ENCODE measurements around the gene FAM229A. TPM values are rescaled to one million over a fixed set of nuclear protein-coding genes. Genes with fewer than 3 reads are reported as not detected.

The FAM229A gene
- polyA plus RNA-seq, 3 donors = 5.5 to 13.2 (median 11.4) TPM

- DNase-seq = no peak
Measured at GRCh38 chr1:32332290-32333079, 29.8 kb downstream of the FAM229A start.

DNA sequence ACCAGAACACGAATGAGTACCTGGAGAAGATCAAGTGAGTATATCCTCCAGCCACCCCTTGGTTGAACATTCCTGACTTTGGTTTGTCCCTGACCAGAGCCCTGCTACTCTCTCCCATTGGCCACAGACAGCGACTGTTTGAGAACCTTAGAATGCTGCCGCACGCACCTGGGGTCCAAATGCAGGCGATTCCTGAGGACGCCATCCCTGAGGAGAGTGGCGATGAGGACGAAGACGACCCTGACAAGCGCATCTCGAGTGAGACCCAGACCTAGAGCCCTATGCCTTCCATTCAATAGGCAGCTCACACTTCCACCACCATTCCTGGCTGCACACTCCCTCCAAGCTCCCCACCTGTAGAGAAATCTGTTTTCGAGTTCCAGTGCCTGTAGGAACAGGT is 30.7 kb downstream of the FAM229A start:
- no peak for DNase-seq

- peak; percentile 62 for DNase-seq
Measured at GRCh38 chr1:32330558-32331151, 31.6 kb downstream of the FAM229A start.

DNA sequence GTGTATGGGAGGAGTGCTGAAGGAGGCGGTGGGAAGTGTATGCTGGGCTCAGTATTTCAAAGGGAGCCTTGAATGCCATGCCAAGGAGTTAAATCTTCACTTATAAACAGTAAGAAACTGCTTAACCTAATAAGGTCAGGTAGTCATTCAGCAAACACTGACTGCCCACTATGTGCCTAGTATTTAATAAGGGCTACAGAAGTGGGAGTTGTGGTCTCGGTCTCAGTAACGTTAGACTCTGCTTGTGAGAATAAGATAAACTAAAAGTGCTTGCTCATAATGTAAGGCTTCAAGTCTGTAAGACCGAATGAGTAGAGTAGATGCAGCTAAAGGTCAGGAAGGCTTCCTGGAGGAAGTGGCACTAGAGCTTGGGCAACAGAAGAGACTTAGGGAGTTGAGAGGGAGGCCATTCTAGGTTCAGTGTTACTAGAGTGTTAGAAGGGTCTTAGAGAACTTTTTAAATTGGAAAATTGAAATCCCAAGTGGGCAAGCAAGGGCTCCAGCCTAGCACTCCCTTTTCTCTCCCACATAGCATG is 32.3 kb downstream of the FAM229A start:
- no peak for DNase-seq

- no peak for DNase-seq
Measured at GRCh38 chr1:32327204-32327603, 35.1 kb downstream of the FAM229A start.

DNA sequence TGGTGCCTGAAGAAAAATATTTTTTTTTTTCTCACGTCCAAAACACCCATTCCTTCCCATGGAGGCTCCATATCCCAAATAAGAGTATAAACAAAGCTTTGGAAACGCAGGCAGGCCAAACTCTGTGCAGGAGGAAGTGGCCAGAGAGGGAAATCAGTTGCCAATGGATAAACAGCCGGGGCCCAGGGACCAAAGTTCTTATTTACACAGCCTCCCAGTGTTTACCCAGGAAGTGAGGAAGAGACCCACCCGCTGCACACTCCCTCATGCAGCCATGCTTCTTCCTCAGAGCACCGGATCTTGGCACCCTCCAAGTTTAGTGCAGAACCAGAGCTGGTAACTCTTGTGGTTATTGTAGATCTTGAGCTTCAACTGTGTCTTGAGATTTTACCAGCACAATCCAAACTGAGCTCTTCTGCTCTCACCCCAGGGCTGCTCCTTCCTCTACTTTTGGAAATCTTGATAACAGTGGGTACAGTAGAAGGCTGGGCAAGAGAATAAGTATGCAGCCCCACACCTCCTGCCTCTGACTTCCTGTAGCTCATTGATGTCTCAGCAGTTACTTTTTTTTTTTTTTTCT is 40.5 kb downstream of the FAM229A start:
- DNase-seq = no peak

GRCh38 chr1:32318127-32318869 is 44.0 kb downstream of the FAM229A start:
- no peak for DNase-seq

DNA sequence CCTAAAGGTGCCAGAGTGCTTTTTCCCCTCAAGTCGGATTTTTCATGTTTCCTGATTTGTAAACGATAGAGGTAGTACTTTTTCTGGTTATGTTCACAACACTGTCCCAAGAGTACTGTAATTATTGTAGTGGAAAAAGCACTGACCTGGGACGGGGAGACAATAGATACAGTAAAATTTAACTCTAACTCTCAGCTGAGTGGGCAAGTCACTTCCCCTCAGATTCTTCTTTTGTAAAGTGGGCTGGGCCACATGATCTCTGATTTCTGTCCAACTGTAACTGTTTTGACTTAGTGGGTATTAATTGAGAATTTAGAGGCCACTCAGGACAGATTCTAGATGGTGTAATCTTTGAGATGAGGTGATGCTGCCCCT is 45.4 kb downstream of the FAM229A start:
- DNase-seq = no peak

GRCh38 chr1:32311709-32312393 is 50.4 kb downstream of the FAM229A start:
- DNase-seq = no peak

Other genes with a start within 250 kb of the FAM229A start
- 10 to 100 TPM; 48.9 to 51.0 (median 49.2) TPM for gene TXLNA, start 182.8 kb downstream of the FAM229A start, polyA plus RNA-seq (ENCODE audit: insufficient read length in 3 of 3)
- gene CCDC28B, start 161.9 kb downstream of the FAM229A start, polyA plus RNA-seq (ENCODE audit: insufficient read length in 3 of 3) = 10 to 100 TPM; 26.7 to 29.5 (median 27.1) TPM
- 10 to 100 TPM in 1 of 3 donors, 1 to 10 TPM in 2; 6.6 to 11.4 (median 9.3) TPM for gene IQCC, start 156.8 kb downstream of the FAM229A start, polyA plus RNA-seq (ENCODE audit: insufficient read length in 3 of 3)
- gene DCDC2B, start 153.4 kb downstream of the FAM229A start, polyA plus RNA-seq (ENCODE audit: insufficient read length in 3 of 3) = 1 to 10 TPM in 2 of 3 donors, under 1 TPM in 1; 0.60 to 2.2 (median 2.1) TPM
- 10 to 100 TPM; 24.6 to 31.9 (median 28.2) TPM for gene TMEM234, start 140.1 kb downstream of the FAM229A start, polyA plus RNA-seq (ENCODE audit: insufficient read length in 3 of 3)
- 100 to 1,000 TPM; 146 to 171 (median 152) TPM for gene EIF3I, start 140.1 kb downstream of the FAM229A start, polyA plus RNA-seq (ENCODE audit: insufficient read length in 3 of 3)
- 10 to 100 TPM in 2 of 3 donors, 1 to 10 TPM in 1; 8.5 to 10.5 (median 10.3) TPM for gene FAM167B, start 115.3 kb downstream of the FAM229A start, polyA plus RNA-seq (ENCODE audit: insufficient read length in 3 of 3)
- gene LCK, start 111.2 kb downstream of the FAM229A start, polyA plus RNA-seq (ENCODE audit: insufficient read length in 3 of 3) = 1 to 10 TPM; 4.2 to 6.5 (median 5.0) TPM
- gene HDAC1, start 70.4 kb downstream of the FAM229A start, polyA plus RNA-seq (ENCODE audit: insufficient read length in 3 of 3) = 100 to 1,000 TPM; 179 to 241 (median 186) TPM
- 100 to 1,000 TPM; 384 to 512 (median 486) TPM for gene MARCKSL1, start 26.3 kb downstream of the FAM229A start, polyA plus RNA-seq (ENCODE audit: insufficient read length in 3 of 3)
- gene TSSK3, start 54 bp upstream of the FAM229A start, polyA plus RNA-seq (ENCODE audit: insufficient read length in 3 of 3) = 1 to 10 TPM; 2.1 to 9.6 (median 8.7) TPM
- gene BSDC1, start 32.0 kb upstream of the FAM229A start, polyA plus RNA-seq (ENCODE audit: insufficient read length in 3 of 3) = 10 to 100 TPM; 60.2 to 70.6 (median 67.1) TPM
- gene ZBTB8B, start 102.6 kb upstream of the FAM229A start, polyA plus RNA-seq (ENCODE audit: insufficient read length in 3 of 3) = 1 to 10 TPM; 1.2 to 2.3 (median 1.9) TPM
- 10 to 100 TPM; 12.9 to 18.5 (median 16.4) TPM for gene ZBTB8A, start 176.9 kb upstream of the FAM229A start, polyA plus RNA-seq (ENCODE audit: insufficient read length in 3 of 3)